HT1080 (cell line): Measurements from ENCODE around the gene CPO. TPM values are rescaled to one million over a fixed set of nuclear protein-coding genes. Genes with fewer than 3 reads are reported as not detected.

Experiments
- DNase-seq: peaks from one replicate; pipeline ENCODE4 v3.0.0-alpha.2; 2015; ENCODE audit warnings: low read depth
- total RNA-seq: library from RNA; depleted of rRNA; stranded (reverse); fragments of >200 nt; shearing (Covaris generic); gene quantifications from 2 replicates; pipeline ENCODE4 v1.2.3, GENCODE V29; 2014

Gene CPO
- total RNA-seq, 1 experiment from 2014 or later: not detected

DNA sequence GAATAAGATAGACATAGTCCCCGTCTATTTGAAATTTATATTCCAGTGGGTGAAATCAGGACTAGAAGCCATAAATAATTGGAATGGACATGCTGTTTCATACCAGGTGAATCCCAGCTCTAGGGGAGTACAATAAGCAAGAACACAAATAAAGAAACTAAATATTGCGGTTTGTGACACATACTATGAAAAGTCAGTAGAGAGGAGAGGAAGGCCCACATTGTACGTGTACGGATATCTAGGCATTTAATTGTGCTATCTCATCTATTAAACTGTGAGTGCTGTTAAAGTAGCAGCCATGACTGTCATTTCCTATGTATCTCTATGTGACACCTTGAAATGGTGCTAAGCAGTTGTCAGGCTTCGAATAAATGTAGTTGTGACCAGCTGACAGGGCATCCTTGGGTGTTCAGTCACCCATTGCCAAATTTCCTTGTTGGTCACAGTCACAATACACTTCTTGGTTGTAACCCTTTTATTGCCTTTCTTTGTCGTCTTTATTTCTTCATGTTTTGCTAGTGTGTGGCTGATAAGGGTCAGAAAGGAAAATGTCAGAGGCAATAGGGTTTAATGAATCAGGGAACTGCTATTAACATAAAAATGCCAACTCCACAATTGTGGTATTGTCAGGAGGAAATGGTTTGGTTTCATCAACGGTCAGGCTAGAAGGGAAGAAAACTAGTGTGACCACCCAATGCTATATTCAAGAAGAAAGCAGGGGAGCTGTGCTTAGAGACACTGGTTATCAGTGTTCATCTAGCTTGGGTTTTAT is 31.5 kb downstream of the CPO start:
- peak; percentile 15 for DNase-seq

DNA sequence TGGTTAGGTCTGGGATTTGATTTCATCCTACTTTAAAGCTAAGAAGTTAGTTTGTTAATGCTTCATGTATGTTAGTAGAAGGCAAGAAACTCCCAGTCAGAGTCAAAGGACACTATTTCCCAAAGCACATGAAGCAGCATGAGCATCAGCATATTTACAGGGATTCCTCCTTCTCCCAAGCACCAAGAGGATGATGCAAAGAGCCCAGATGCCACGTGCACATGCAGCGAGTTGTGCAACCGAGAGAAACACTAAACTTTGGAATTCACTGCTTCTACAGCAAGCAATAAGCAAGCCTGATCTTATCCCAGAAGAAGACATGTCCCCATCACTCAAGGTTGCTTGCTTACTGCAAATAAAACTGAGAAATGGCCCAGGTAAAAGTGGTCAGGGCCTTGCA is 32.5 kb downstream of the CPO start:
- DNase-seq: no peak

DNA sequence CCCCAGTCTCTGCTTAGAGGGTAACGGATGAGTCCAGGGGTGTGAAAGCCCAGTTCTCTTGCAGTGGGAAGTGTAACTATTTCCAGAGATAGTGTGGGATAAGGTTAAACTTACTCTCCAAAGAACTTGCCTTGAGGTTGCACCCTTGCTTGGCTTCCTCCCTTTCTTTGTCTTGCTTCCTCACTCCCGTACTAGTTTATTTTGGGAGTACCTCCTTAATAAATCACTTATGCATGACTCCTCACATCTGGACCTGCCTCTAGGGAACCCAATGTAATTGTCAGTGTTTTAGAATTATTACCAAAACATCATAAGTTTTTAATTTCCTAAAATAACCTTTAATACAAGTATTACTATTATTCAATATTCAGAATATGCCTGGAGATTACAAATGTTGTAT is 35.2 kb downstream of the CPO start:
- DNase-seq: no peak

DNA sequence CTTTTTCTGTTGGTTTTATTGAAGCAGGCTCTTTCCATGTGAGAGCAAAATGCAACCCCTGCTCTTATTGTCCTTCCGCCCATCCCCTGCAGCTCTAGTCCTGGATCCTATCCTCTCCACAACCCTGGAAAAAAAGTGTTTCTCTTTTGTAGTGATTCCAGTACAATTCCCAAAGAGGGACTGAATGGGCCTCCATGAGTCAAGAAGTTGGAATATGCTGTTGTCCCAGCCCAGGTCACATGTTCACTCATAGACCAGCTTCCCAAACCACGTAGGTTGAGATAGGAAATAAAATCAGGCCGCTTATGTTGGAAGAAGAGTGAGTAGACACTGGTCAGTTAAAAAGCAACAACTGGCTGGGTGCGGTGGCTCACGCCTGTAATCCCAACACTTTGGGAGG is 39.4 kb downstream of the CPO start:
- no peak for DNase-seq

DNA sequence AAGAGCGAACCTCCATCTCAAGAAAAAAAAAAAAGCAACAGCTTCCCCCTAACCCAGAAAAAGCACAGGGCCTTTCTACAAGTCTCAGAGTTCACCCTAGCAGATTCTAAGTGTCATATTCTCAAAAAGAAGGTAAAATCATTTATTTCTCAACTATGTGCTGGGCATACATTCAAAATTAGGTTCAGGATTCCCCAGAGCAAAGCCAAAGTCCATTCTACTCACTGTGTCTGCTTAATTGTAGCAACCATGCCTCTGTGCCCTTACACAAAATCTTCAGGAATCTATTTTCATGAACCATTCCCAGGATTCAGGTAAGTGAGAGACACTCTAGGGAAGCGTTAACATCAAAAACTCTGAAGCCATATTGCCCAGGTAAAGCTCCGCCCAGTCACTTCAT is 40.0 kb downstream of the CPO start:
- DNase-seq: no peak

DNA sequence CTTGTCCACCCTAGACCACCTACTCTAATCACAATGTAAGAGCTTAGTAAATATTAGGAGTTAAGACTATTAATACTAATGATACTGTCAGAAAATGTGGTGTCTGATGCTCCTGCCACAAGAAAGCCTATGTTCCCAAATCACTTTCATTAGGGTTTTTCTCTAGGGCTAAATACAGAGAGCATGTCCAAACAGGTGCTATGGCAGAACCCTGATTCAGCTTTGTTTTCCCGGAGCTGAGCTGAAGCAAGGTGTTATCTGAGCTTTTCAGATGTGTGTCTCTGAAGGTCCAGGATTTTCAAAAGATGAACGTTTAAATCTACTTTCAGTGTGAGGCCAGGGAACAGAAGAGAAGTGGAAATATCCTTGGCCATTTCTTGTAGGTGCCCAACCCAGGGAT is 40.6 kb downstream of the CPO start:
- no peak for DNase-seq

DNA sequence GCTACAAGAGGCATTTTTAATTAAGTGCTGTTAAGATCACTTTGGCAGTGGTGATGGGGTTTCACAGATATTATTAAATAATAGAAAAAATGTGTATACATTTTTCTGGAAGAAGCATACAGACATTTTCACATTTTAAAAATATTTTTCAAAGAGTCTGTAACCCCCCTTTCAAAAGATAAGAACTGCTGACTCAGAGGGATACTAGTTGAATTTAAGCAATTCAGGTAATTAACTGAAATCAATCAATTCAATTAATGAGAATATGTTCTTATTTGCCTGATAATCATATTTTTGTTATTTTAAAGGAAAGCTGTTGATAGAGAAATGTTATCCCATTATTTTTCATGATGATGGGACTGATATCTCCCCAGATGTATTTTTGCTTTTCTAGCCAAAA is 41.1 kb downstream of the CPO start:
- no peak for DNase-seq

DNA sequence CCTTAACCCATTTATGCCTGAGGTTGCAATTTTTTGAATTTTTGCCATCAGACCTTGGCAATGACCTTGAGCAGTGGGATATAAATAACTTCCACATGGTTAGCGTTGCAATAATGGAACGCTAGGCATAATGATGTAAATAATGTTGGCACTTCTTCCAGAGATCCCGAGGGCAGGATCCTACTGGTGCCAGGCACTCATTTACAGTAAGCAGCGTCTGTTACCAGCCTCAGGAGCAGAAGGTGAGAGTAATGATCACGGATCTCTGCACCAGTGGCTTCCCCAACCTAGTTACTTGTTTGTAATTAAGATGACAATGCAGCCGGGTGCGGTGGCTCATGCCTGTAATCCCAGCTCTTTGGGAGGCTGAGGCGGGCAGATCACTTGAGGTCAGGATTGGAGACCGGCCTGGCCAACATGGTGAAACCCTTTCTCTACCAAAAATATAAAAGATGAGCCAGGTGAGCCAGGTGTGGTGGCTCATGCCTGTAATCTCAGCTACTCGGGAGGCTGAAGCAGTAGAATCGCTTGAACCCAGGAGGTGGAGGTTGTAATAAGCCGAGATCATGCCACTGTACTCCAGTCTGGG is 41.9 kb downstream of the CPO start:
- DNase-seq: no peak

DNA sequence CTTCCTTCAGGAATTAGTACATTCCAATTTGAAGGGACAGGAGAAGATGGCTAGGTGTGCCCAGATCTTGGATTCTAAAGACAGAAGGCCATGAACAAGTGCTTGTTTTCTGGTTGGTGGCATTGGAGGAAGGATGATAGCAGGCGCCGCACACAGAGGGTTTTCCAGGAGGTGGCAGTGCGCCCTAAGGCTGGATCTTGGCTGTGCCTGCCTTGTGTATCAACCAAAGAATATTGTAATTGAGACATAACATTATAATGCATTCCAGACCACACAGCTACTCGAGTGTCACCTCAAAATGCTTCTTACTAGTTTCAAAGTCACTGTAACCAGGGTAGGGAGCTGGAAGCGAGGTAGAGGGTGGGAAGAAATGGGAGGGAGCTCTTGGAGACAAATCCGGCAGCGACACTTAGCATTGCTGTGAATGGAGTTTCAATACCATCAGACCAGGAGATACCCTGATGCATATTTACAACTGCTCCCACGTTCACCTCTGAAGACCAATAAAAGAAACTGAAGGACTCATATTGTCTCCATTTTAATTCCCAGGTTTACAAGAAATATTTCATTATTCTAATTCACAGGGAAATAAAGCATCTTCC is 42.5 kb downstream of the CPO start:
- peak; percentile 78 for DNase-seq

DNA sequence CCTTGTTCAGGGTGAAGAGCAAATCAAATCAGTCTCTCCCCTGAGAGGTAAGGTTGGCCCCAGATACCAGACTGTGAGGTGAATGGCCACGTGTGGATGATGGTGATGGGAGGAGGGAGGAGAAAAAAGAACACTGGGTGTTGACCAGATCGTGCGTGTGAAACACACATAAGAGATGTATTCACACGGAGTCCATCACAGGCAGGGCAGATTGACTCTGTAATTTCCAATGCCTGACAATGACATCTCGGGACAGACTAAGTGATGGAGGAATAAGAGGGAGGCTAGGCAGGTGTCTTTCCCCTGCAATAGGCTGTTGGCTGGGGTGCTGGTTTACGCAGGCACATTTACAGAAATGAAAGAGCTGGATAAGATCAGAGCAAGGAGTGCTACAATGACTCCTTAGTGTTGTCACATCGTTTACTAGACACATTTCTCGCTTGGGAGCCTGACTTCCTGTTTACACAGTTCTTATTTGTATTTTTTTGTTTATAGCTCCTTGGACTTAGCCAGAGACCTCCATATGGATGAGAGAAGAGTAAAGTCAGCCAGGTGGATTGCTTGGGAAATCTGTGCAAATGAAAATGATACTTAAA is 43.1 kb downstream of the CPO start:
- DNase-seq: no peak

DNA sequence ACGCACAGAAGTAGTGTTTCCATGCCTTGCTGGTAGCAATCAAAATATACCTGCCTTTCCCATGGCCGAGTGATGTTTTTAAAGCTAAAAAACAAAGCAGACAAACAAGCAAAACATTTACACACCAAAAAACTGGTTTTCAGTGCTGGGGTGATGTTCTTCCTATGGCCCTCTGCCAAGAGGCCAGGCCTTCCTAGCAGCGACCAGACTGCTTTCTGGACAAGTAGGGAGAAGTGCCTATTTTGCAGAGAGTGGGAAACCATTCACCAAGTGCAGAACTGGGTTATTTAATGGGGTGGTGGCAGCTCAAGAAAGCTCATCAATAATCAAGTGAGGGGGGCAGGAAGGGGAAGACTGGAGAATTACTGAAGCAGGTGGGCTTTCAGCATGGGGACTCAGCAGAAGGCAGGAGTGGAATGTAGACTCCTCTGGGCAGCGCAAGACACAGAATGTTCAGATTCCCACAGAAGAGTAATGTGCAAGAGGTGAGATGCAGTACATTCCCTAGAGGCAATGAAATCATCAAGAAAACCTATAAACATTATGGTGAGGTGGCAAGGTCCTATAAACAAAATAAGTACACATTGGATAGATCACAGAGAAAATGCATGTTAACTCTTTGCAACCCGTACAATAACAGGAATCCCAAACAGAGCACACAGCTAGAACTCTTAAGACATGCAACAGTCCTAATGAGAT is 44.0 kb downstream of the CPO start:
- DNase-seq: no peak

DNA sequence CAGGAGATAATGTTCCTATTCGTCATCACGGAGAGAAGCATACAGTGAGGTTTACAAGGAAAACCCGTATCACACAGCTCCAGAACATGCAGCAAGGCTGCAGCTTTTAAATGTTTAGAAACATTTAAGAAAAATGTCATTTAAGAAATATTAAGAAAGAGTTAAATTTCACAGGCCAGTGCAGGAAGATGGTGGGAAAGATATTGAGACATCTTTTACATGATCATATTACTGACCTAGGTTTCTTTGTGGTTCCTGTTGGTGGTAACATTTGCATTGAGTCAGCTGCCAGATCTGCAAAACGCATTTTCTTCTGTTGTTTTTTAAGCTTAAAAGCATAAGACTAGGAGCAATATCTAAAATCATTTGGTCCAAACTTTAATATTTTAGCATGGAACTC is 44.9 kb downstream of the CPO start:
- peak; percentile 43 for DNase-seq

DNA sequence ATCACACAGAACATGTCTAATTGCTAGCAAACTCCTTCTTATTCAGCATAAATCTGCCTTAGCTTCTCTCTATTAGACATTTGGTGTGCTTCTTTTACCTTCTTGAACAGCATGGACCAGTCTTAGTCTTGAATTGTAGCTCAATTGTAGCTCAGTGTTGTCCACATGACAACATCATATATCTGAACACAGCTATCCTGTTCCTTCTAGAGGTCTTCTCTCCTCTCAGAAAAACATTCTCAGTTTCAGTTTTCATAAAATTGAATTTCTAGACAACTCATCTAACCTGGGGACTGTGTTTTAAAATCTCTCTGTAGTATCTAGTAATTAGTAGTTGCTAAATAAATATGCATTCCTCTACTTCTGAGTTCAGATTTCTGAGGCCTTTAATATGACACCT is 47.6 kb downstream of the CPO start:
- DNase-seq: no peak

DNA sequence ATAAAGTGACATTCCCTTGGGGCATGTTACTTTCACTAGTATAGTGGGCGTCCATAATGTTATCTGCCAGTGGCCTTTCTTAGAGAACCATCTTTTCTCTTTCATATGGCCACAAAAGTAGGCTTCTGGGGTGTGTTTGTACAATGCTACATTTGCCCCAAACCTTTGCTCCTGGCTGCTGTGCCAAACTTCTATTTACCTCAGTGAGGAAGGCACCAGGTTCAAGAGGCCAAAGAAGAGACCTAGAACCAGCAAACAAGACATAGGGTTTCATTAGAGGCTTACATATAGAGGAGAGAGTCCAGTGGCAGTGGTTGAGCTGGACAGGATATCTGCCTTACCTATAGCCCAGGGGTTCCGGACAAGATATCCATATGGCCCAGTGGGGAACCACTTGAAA is 48.5 kb downstream of the CPO start:
- no peak for DNase-seq

DNA sequence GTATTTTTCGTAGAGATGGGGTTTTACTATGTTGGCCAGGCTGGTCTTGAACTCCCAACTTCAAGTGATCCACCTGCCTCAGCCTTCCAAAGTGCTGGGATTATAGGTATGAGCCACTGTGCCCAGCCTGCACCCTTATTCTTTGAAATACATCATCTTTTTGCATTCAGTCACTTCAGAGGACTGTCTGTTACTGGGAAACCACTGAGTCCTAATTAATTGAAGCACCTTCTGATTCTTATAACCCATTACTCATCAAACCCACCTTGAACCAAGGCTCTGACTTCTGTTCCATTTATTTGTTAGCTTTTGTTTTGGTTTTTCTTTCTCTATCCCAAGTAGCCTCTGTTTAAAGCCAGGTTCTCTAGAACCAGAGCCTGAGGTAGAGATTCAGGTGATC is 49.6 kb downstream of the CPO start:
- no peak for DNase-seq

DNA sequence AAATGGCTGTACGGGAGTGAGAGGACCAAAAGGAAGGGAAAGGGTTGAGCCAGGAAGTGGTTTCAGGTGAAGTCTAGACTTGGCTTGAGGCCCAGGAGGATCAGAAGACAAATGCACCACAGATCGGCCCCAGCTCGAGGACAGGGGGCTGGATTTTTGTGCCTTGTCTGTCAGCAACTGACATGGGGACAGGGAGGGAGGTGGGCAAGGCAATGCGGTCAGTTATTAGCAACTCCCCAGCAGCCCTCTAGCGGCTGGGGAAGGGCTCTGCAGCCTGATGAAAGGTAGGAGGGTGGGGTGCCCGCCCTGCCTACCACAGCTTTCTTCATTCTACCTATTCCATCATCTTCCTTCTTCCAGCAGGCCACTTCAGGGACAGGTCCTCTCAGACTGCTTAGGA is 50.0 kb downstream of the CPO start:
- DNase-seq: peak; percentile 61

DNA sequence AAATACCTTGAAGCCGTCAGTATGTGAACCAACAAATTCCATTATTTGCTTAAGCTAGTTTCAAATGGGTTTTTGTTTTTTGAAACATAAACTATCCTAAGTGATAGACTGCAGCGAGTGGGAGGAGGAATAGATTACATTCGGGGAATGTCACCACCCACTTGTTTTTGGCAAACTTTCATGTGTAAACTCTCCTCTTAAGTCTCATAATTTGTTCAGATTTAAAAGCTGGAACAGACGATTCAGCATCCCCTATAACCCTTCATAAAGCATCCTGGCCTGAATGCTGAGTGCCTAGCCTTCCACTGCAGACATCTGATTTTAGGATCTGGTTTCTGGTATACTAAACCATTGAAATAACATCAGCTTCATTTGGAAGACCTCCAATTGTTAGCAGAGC is 51.0 kb downstream of the CPO start:
- DNase-seq: no peak

DNA sequence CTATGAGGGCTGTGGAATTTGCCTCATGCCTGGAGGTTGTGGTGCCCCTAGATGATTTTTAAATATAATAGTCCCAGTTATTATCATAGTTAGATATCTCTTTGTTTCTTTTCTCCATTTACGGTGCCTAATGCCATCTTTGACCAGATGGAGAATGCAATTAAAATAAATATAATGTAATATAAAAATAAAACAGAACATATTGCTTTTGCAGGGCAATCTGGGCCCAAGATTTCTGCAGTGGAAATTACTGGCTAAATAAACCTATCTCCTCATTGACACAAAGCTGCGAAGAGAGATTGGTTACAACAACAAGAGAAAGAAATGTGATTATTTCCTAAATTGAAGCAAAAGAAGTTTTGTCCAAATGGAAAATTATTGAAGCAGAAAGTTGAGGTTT is 51.8 kb downstream of the CPO start:
- no peak for DNase-seq

DNA sequence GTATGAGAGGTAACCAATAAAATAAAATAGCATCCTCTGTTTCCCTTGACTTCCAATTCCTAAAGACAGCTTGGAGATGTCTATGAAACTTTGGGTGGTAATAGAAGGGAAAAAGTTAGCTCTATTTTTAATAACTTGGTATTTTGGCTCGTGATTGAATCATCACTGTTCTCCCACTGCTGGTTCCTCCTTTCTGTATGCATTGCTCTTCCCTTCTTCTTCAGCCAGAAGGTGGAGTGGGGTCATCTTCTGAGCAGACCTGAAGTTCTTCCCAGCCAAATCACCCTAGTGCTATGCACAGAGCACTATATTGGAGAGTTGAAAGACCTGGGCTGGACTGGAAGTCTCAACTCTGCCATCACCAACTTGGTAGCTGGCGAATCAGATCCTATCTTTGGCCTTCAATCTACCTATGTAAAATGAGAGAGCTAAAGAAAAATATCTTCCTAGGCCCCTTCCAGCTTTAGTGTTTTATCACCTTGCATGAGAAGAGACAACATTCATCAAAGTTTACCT is 54.1 kb downstream of the CPO start:
- DNase-seq: peak; percentile 15

DNA sequence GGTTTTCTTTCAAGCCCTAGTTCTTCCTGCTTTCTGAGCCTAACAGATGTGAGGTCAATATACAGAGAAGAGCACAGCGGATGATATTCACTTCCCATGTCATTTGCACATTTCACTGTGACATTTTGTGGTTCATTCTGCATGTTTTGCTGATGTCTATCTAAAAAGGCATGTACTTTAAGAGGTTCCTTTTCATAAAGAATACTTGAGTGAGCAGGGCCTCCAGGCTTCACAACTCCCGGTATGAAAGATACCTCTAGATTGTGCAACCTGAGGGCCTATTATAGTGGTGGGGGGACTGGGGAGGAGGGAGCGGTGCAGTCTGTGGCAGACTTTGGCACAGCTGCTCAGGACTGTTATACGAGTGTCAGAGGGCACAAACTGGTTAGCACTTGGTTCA is 54.6 kb downstream of the CPO start:
- DNase-seq: no peak

DNA sequence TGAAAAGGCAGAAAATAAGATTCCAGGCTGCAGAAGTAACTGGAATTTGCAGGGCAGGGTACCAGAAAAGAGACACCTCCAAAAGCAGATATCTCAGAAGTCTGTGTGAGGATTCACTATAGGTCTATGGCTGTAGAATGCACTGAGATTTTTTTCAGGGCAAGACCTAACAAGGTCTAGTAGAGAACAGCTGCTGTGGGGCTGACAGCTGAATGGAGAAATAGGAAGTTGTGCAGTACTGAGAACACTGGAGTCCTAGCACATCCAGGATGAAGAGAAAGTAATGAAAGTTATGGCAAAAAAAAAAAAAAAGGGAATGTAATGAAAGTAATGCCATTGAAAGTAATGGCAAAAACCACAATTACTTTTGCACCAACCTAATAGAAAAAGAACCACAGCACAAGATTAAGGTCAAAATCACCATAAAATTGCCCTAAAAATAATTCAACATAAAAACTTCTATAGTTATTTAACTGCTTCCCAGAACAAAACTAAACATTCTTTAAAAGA is 57.3 kb downstream of the CPO start:
- no peak for DNase-seq
